GM21825 (cell line): Measurements from ENCODE around the gene KCNK15.

ENCODE experiments used
- ATAC-seq: cut with Tn5 transposase; IDR thresholded peaks from one replicate; pipeline ENCODE4 v1.9.1; 2021; ENCODE audit warnings: mild to moderate bottlenecking, moderate library complexity; ENCODE audit not compliant: unreplicated experiment

Gene KCNK15

DNA sequence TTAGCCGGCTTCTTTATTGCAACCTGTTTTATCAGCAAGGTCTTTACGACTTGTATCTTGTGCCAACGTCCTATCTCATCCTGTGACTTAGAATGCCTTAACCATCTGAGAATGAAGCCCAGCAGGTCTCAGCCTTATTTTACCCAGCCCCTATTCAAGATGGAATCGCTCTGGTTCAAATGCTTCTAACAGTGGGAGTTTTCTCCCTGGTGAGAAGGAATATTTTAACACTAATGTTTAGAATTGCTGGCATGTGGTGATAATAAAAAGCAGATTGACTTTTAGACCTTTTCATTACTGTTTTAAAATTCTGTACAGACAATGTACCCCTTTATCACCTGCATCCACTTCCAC, 9.9 kb upstream of the KCNK15 start:
- ATAC-seq = no peak

- no peak for ATAC-seq
Observed at GRCh38 chr20:44736170-44737021, 9.3 kb upstream of the KCNK15 start.

DNA sequence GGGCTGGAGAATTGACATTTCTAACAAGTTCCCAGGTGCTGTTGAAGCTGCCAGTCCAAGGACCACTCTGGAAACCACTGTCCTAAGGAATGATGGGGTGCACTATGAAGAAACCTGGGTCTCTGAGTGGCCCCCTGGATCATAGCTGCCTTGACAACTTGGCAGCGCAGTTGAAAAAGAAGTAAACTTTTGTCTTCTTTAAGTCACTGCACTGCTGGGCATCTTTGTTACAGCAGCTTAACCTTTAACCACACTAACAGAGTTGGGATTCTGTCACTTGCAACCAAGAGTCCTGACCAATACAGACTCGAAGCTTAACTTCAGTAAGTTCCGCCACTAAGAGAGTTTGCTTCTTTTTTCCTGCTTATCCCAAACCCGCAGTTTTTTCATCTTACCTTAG, 8.5 kb upstream of the KCNK15 start:
- ATAC-seq = no peak

GRCh38 chr20:44738813-44739477, 6.7 kb upstream of the KCNK15 start:
- ATAC-seq = no peak

GRCh38 chr20:44739942-44740341, 5.7 kb upstream of the KCNK15 start:
- ATAC-seq = no peak

GRCh38 chr20:44742304-44743079, 3.2 kb upstream of the KCNK15 start:
- no peak for ATAC-seq

DNA sequence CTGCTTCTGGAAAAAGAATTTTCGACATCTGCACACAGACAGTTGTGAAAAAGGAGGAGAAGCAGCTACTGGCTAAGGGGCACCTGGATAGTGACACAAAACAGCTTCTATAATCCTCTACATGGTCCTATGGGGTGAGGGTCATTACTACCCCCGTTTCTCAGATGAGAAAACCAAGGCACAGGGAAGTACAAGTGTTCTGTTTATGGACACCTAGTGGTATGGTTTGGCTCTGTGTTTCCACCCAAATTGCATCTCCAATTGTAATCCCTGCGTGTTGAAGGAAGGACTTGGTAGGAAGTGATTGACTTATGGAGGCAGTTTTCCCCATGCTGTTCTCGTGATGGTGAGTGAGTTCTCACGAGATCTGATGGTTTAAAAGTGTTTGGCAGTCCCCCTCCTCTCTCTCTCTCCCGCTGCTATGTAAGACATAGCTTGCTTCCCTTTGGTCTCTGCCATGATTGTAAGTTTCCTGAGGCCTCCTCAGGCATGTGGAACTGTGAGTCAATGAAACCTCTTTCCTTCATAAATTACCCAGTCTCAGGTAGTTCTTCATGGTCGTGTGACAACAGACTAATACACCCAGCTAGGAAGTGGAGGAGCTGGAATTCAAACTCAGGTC, 2.5 kb upstream of the KCNK15 start:
- no peak for ATAC-seq

DNA sequence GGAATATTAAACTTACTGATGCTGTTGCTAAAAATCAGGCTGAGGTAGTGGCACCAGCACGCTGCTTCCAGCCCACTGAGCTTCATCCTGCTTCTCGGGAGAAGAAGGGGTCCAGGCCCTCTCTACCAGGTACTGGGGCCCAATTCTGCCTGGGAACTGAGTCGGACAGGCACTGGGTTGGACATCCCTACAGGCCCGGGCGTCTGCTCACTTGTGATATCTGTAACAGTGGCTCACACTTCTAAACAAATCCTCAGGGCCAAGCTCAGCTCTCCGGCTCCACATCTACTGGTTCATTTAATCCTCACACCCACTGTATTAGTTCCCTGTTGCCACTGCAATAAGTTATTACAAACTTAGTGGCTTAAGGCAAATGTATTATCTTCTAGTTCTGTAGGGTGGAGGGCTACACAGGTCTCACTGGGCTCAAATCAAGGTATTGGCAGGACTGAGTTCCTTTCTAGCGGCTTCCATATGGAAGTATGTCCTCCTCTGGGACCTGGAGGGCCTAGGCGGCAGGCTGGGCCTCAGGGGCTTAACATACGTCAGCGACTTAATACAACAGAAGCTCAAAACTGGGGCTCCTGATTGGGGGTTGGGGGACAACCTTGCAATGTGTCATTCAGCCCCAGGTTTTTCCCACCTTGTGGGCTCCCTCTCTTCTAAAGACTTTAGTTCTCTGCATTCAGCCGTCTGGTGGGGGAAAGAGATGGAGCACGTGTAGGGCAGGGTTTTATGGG, 1.6 kb upstream of the KCNK15 start:
- no peak for ATAC-seq

DNA sequence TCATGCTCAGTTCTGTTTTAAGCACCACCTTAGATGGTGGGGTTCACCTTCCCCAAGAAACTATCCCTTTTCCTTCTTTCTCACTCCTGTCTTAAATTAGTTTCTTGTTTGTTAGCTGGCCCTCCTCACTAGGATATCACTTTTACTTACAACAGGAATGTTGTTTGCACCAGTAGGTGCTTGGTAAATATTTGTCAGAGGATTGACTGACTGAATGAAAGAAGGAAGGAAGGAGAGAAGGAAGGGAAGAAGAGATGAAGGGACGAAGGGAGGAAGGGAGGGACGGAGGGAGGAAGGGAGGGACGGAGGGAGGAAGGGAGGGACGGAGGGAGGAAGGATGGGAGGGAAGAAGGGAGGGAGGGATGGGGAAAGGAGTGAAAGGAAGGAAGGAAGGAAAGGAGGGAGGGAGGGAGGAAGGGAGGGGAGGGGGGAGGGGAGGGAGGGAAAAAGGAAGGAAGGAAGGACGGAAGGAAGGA, 505 bp upstream of the KCNK15 start:
- ATAC-seq = no peak

- ATAC-seq = no peak
Observed at GRCh38 chr20:44746367-44747165, 901 bp downstream of the KCNK15 start.

DNA sequence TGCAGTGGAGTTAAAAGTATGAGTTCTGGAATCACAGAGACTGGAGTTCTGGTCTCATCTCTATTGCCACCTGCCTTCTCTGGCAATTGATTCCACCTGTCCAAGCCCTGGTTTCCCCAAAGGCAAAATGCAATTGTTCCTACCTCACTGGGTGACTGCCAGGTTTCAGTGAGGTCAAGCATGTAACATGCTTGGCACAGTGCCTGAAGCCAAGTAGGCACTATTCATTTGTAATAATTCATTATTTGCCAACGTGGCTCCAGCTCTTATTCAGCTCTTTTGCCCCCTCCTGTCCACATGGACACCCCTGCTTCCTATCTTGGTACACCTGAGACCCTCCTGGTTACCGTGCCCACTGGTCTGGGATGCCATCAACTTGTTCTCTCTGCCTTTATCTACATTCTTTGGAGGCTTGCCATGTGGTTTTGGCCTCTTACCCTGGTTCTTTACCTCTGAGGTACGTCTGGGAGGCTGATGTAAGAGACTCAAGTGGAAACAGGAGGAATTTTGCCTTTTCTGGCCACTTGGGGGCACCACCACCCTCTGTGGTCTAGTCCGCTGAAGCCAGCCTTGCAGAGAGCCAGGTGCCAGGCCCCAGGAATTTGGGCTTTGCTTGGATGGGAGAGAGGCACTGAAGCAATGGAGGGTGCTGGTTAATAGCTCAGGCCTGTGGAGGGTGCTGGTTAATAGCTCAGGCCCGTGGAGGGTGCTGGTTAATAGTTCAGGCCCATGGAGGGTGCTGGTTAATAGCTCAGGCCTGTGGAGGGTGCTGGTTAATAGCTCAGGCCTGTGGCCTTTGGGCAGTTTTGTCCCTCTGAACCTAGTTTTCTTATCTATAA, 1.7 kb downstream of the KCNK15 start:
- no peak for ATAC-seq

GRCh38 chr20:44748005-44748370, 2.3 kb downstream of the KCNK15 start:
- no peak for ATAC-seq

DNA sequence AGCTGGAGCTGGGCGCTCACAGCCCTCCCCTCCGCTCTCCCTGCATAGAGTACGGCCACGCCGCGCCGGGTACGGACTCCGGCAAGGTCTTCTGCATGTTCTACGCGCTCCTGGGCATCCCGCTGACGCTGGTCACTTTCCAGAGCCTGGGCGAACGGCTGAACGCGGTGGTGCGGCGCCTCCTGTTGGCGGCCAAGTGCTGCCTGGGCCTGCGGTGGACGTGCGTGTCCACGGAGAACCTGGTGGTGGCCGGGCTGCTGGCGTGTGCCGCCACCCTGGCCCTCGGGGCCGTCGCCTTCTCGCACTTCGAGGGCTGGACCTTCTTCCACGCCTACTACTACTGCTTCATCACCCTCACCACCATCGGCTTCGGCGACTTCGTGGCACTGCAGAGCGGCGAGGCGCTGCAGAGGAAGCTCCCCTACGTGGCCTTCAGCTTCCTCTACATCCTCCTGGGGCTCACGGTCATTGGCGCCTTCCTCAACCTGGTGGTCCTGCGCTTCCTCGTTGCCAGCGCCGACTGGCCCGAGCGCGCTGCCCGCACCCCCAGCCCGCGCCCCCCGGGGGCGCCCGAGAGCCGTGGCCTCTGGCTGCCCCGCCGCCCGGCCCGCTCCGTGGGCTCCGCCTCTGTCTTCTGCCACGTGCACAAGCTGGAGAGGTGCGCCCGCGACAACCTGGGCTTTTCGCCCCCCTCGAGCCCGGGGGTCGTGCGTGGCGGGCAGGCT, 4.6 kb downstream of the KCNK15 start:
- no peak for ATAC-seq

GRCh38 chr20:44752099-44752931, 6.7 kb downstream of the KCNK15 start:
- ATAC-seq = no peak

- no peak for ATAC-seq
Observed at GRCh38 chr20:44754554-44754953, 8.9 kb downstream of the KCNK15 start.

DNA sequence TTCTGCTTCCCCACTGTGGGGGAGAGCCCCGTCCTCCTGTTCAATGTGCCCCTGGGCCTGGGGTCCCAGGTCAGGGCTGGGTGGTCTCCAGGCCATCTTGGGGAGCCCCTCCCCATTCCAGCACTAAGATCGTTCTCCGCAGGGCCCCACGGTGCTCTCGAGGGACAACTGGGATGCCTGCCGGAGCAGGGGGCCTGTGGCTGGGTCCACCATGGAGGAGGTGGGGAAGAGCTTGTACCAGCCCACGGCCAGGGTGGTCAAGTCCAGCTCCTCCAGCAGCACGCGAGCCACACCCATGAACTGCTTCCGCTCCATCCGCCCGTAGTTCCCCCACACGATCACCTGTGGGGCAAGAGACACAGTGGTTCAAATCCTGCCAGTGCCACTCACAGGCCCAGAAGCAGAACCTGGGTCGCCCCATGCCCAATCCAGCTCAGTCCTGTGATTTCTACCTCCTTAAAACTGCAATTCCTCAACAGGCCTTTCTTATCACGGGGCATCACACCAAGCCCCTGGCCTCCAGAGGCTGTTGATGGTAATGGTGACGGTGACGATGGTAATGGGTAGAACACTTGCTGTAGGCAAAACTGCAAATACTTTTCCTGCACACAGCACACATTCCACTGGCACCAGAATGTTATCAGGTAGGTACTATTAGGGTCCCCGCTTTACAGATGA, 10.5 kb downstream of the KCNK15 start:
- ATAC-seq = no peak

- ATAC-seq = no peak
Observed at GRCh38 chr20:44756956-44757355, 11.3 kb downstream of the KCNK15 start.
